ENCODE data around the gene USP22. TPM values are rescaled to one million over a fixed set of nuclear protein-coding genes. Genes with fewer than 3 reads are reported as not detected.

The USP22 gene
- total RNA-seq, 1 experiment from 2014 or later: 210 TPM

DNA sequence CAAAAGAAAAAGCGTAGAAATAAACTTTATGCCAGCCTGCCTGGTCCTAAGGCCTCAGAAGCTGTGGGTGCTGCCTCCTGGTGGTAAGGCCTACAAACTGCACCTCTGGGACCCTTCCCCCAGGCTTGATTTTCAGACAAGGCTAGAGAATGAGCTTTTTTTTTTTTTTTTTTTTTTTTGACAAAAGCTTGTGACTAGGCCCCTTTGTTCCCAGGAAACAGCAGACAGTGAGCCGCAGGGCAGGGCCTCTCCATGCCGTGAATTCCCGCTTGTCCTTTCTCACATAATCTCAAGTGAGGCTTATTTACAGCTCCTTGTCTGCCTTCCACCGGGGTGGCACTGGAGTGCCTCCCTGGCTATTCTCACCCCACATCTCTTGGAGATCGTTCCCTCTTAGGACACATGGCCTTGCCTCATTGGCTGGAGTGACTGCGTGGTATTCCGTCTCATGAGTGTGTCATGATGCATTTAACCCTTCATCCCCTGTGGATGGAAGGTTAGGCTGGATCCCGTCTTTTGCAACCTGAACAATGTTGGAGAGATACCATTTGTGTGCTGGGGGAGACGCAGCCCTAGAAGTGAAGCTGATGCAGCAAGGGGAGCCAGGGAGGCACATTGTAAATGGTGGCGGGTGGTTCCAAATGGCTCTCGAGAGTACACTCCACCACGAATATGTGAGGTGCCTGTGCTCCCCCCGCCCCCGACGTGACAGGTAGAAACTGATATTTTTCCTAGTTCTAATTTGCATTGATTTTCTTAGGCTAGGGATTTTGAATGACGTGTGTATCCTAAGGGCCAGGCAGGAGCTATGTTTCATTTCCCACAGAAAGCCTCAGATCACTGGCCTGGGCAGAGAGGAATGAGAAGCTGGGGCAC, 49.6 kb downstream of the USP22 start:
- intact Hi-C loops (cut with micrococcal nuclease): loop anchor here (5.0 kb wide), 2 partner anchors 51 to 191 kb away; no protein-coding TSS in a partner anchor
- Histone ChIP-seq H3K9me2 (ENCODE audit: insufficient read depth) (no peaks in the 10 kb centered on the region), H3K27me3 (ENCODE audit: insufficient read depth, low read length) (no peaks in the 10 kb centered on the region), H3K36me3 (ENCODE audit: control insufficient read depth in 1 of 2, insufficient read depth in 2 of 2, low read length in 2 of 2) (no peaks in the 10 kb centered on the region), H4K20me1 (ENCODE audit: insufficient read depth) (no peaks in the 10 kb centered on the region), H3K79me2 (ENCODE audit: insufficient read depth, low read length) (no peaks in the 10 kb centered on the region), H3K4me2 (ENCODE audit: low read length) (peak overlapping the region; percentile 47), H3K4me3 (replicated peaks in 1 of 2; ENCODE audit: low read depth in 1 of 2, low read length in 2 of 2) (no peak overlapping the region), H3K4me1 (ENCODE audit: control insufficient read depth in 1 of 2, insufficient read depth in 2 of 2, low read length in 2 of 2) (peaks cover 6 to 9% of the 10 kb centered on the region in 2 experiments; a peak in 3 of 4 replicates), H3K27ac (ENCODE audit: low read depth, low read length) (no peak overlapping the region; the same call in 1 of the 2 replicates), H3K9ac (ENCODE audit: low read length) (peak overlapping the region; percentile 39; the same call in 1 of the 2 replicates), H2AFZ (ENCODE audit: low read depth, low read length, poor library complexity, severe bottlenecking) (peak overlapping the region; percentile 26), H3K9me3 (ENCODE audit: control insufficient read depth in 1 of 2, insufficient read depth in 1 of 2, low read depth in 1 of 2, low read length in 2 of 2) (no peaks in the 10 kb centered on the region)
- ChIA-PET CTCF (interaction anchor here (0.6 to 1.5 kb wide), 14 partner anchors 9 to 766 kb away, joined by 3 to 18 read pairs (median 3); partner anchors contain the start of gene USP22), RAD21 (ENCODE audit: low non-redundant PET in 1 of 2, low total read pairs in 2 of 2, uncharacterized antibody in 2 of 2, unreplicated experiment in 2 of 2) (interaction anchor here in 1 of 2 experiments (0.6 kb wide), 1 partner anchor 192 kb away, joined by 3 read pairs; no protein-coding TSS in a partner anchor), POLR2A (interaction anchor here (1.6 kb wide), 1 partner anchor 50 kb away, joined by 4 read pairs; no protein-coding TSS in a partner anchor)
- no TSS peak for BruUV-seq (replicated peaks)
- ATAC-seq: peak; percentile 81
- TF ChIP-seq, protein P1, sequence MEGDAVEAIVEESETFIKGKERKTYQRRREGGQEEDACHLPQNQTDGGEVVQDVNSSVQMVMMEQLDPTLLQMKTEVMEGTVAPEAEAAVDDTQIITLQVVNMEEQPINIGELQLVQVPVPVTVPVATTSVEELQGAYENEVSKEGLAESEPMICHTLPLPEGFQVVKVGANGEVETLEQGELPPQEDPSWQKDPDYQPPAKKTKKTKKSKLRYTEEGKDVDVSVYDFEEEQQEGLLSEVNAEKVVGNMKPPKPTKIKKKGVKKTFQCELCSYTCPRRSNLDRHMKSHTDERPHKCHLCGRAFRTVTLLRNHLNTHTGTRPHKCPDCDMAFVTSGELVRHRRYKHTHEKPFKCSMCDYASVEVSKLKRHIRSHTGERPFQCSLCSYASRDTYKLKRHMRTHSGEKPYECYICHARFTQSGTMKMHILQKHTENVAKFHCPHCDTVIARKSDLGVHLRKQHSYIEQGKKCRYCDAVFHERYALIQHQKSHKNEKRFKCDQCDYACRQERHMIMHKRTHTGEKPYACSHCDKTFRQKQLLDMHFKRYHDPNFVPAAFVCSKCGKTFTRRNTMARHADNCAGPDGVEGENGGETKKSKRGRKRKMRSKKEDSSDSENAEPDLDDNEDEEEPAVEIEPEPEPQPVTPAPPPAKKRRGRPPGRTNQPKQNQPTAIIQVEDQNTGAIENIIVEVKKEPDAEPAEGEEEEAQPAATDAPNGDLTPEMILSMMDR (IDR thresholded peaks at IDR 0.05 in 2 of 3, conservative IDR thresholded peaks at IDR 0.05 in 1 of 3; ENCODE audit: borderline replicate concordance in 1 of 3, insufficient read depth in 1 of 3, low read depth in 2 of 3, low read length in 2 of 3): peak; percentile 73 to 97 (median 94)
- TF ChIP-seq SIN3A (IDR thresholded peaks at IDR 0.05; ENCODE audit: low read depth): no peak
- TF ChIP-seq RAD21 (IDR thresholded peaks at IDR 0.05; ENCODE audit: low read depth): peak; percentile 73
- DNase-seq (ENCODE audit: low read depth, low spot score): peak; percentile 51

DNA sequence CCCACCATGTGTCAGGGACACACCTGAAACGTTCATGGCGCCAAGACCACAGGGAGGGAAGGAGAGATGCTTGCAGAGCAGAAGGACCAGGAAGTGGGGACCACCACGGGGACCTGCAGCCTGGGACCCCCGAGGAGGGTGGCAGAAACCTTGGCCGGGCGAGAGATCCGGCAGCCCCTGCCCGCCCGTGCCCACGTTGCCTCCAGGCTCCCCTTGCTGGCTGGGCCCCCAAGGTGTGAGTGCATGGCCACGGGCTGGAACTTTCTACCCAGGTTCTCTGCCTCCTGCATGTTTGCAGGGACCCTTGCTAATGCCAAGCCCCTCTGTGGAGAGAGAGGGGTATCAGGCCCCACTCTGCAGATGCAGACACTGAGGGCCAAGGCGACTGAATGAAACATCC, 50.4 kb downstream of the USP22 start:
- DNase-seq (ENCODE audit: low read depth, low spot score) (no peak), ATAC-seq (no peak)
- Histone ChIP-seq H2AFZ (ENCODE audit: low read depth, low read length, poor library complexity, severe bottlenecking) (no peak overlapping the region), H3K4me2 (ENCODE audit: low read length) (peak overlapping the region; percentile 47; the same call in 1 of the 2 replicates), H3K27ac (ENCODE audit: low read depth, low read length) (no peak overlapping the region), H3K9me2 (ENCODE audit: insufficient read depth) (no peaks in the 10 kb centered on the region), H3K9me3 (ENCODE audit: control insufficient read depth in 1 of 2, insufficient read depth in 1 of 2, low read depth in 1 of 2, low read length in 2 of 2) (no peaks in the 10 kb centered on the region), H3K79me2 (ENCODE audit: insufficient read depth, low read length) (no peaks in the 10 kb centered on the region), H3K4me3 (replicated peaks in 1 of 2; ENCODE audit: low read depth in 1 of 2, low read length in 2 of 2) (no peak overlapping the region), H3K9ac (ENCODE audit: low read length) (no peak overlapping the region), H3K27me3 (ENCODE audit: insufficient read depth, low read length) (no peaks in the 10 kb centered on the region), H4K20me1 (ENCODE audit: insufficient read depth) (no peaks in the 10 kb centered on the region), H3K4me1 (ENCODE audit: control insufficient read depth in 1 of 2, insufficient read depth in 2 of 2, low read length in 2 of 2) (peaks cover 6 to 9% of the 10 kb centered on the region in 2 experiments; a peak in 3 of 4 replicates), H3K36me3 (ENCODE audit: control insufficient read depth in 1 of 2, insufficient read depth in 2 of 2, low read length in 2 of 2) (no peaks in the 10 kb centered on the region)
- TF ChIP-seq POLR2AphosphoS5 (IDR thresholded peaks at IDR 0.05; ENCODE audit: low read depth, low read length): no peak
- no peak for TF ChIP-seq JUND (IDR thresholded peaks at IDR 0.05)
- no peak for TF ChIP-seq POLR2A (IDR thresholded peaks at IDR 0.05; ENCODE audit: borderline replicate concordance, extremely low read depth, insufficient read depth, insufficient read length)
- TF ChIP-seq RAD21 (IDR thresholded peaks at IDR 0.05; ENCODE audit: low read depth): no peak
- TF ChIP-seq FOSL1 (IDR thresholded peaks at IDR 0.05; ENCODE audit: low read depth): no peak
- TF ChIP-seq, protein P1 (IDR thresholded peaks at IDR 0.05 in 2 of 3, conservative IDR thresholded peaks at IDR 0.05 in 1 of 3; ENCODE audit: borderline replicate concordance in 1 of 3, insufficient read depth in 1 of 3, low read depth in 2 of 3, low read length in 2 of 3): no peak
- CTCF ChIA-PET: interaction anchor here (0.7 to 1.5 kb wide), 9 partner anchors 9 to 766 kb away, joined by 3 to 18 read pairs (median 4); partner anchors contain the start of gene USP22
- RAD21 ChIA-PET (ENCODE audit: low non-redundant PET in 1 of 2, low total read pairs in 2 of 2, uncharacterized antibody in 2 of 2, unreplicated experiment in 2 of 2): no interaction called here
- intact Hi-C loops (cut with micrococcal nuclease): loop anchor here (5.0 kb wide), 2 partner anchors 50 to 190 kb away; no protein-coding TSS in a partner anchor
- no TSS peak for BruUV-seq (replicated peaks)
- POLR2A ChIA-PET: interaction anchor here (1.6 kb wide), 1 partner anchor 49 kb away, joined by 4 read pairs; no protein-coding TSS in a partner anchor
